Fibroblast of skin of right quadriceps (primary cell): ENCODE data around the gene DBR1.
"Not testable (repeated sequence)": the region's sequence is repeated elsewhere in the genome, so short reads cannot be mapped to it uniquely, and the experiment has no call there.

Experiments used
- DNase-seq: peaks from one replicate; pipeline ENCODE4 v3.0.0-alpha.2; 2013

The DBR1 gene

GRCh38 chr3:138184994-138185393 lies 10.3 kb upstream of the DBR1 start:
- peak; percentile 1 for DNase-seq

- DNase-seq = peak; percentile 14
These were observed 5.8 kb upstream of the DBR1 start for GRCh38 chr3:138180375-138181029.

- no peak for DNase-seq
These were observed 826 bp downstream of the DBR1 start for GRCh38 chr3:138173769-138174420.

GRCh38 chr3:138172625-138173024 lies 2.1 kb downstream of the DBR1 start:
- no peak for DNase-seq

GRCh38 chr3:138165061-138165460 lies 9.7 kb downstream of the DBR1 start:
- DNase-seq = no peak

GRCh38 chr3:138157743-138158142 lies 17.0 kb downstream of the DBR1 start:
- no peak for DNase-seq

GRCh38 chr3:138154534-138154933 lies 20.2 kb downstream of the DBR1 start:
- no peak for DNase-seq

GRCh38 chr3:138148503-138148902 lies 26.2 kb downstream of the DBR1 start:
- no peak for DNase-seq

- not testable (repeated sequence) for DNase-seq
These were observed 32.5 kb downstream of the DBR1 start for GRCh38 chr3:138142181-138142580.

- no peak for DNase-seq
These were observed 33.8 kb downstream of the DBR1 start for GRCh38 chr3:138140940-138141339.

GRCh38 chr3:138139691-138140090 lies 35.0 kb downstream of the DBR1 start:
- DNase-seq = no peak

GRCh38 chr3:138137861-138138260 lies 36.9 kb downstream of the DBR1 start:
- no peak for DNase-seq

- DNase-seq = no peak
These were observed 38.5 kb downstream of the DBR1 start for GRCh38 chr3:138136201-138136600.

- DNase-seq = no peak
These were observed 38.9 kb downstream of the DBR1 start for GRCh38 chr3:138135833-138136194.

- no peak for DNase-seq
These were observed 39.4 kb downstream of the DBR1 start for GRCh38 chr3:138135146-138135832.

GRCh38 chr3:138132239-138132638 lies 42.5 kb downstream of the DBR1 start, which contains the start of gene A4GNT:
Gene A4GNT, minus strand, starts transcription at chr3:138132390. Its CDS starts 1,134 bp downstream, at chr3:138131256.
- no peak for DNase-seq

GRCh38 chr3:138127636-138128365 lies 46.9 kb downstream of the DBR1 start:
- DNase-seq = no peak

- peak; percentile 30 for DNase-seq
These were observed 49.0 kb downstream of the DBR1 start for GRCh38 chr3:138125548-138126221.

- peak; percentile 49 for DNase-seq
These were observed 49.9 kb downstream of the DBR1 start for GRCh38 chr3:138124706-138125355.

- no peak for DNase-seq
These were observed 50.5 kb downstream of the DBR1 start for GRCh38 chr3:138124188-138124587.

- DNase-seq = no peak
These were observed 55.3 kb downstream of the DBR1 start for GRCh38 chr3:138119423-138119766.
